MCF 10A (cell line): Measurements from ENCODE around the gene DHDDS. TPM values are rescaled to one million over a fixed set of nuclear protein-coding genes. Genes with fewer than 3 reads are reported as not detected.

ENCODE experiments used
- BruUV-seq: library from RNA; stranded (reverse); fragments of 400-500 nt; replicated peaks from 2 replicates; lab custom pipeline; 2021; lab: Mats Ljungman, UMichigan
- CTCF ChIA-PET: fragments of 300-600 bp; sonication (Branson Sonifier 250); formaldehyde crosslinking; extraction: SDS; loops from one replicate; lab custom pipeline; 2021; ENCODE audit warnings: antibody characterized with exemption, inconsistent platforms; lab: Yijun Ruan, JAX
- POLR2A ChIA-PET: fragments of 300-600, 350-650 bp; sonication (Branson Sonifier 250); formaldehyde crosslinking; extraction: SDS; loops from one replicate; lab custom pipeline; 2020; ENCODE audit warnings: antibody characterized with exemption, inconsistent platforms; lab: Yijun Ruan, JAX
- DNase-seq: peaks from one replicate; pipeline ENCODE4 v3.0.0-alpha.2; 2018; ENCODE audit not compliant: unreplicated experiment
- H3K27ac Mint-ChIP-seq: one replicate; pipeline ENCODE4 v1.8.0; 2022; ENCODE audit warnings: mild to moderate bottlenecking, low read depth, mixed read lengths; ENCODE audit not compliant: unreplicated experiment
- H3K27me3 Mint-ChIP-seq: one replicate; pipeline ENCODE4 v1.8.0; 2022; ENCODE audit warnings: mixed read lengths; ENCODE audit not compliant: insufficient read depth, unreplicated experiment
- H3K36me3 Mint-ChIP-seq: one replicate; pipeline ENCODE4 v1.8.0; 2022; ENCODE audit warnings: mild to moderate bottlenecking, moderate library complexity, mixed read lengths; ENCODE audit not compliant: insufficient read depth, unreplicated experiment
- H3K4me1 Mint-ChIP-seq: one replicate; pipeline ENCODE4 v1.8.0; 2022; ENCODE audit warnings: mixed read lengths; ENCODE audit not compliant: insufficient read depth, unreplicated experiment
- H3K4me3 Mint-ChIP-seq: one replicate; pipeline ENCODE4 v1.8.0; 2022; ENCODE audit warnings: mild to moderate bottlenecking, moderate library complexity, mixed read lengths; ENCODE audit not compliant: unreplicated experiment
- H3K9me3 Mint-ChIP-seq: one replicate; pipeline ENCODE4 v1.8.0; 2022; ENCODE audit warnings: mixed read lengths; ENCODE audit not compliant: unreplicated experiment
- intact Hi-C: fragments of 100-400 bp; cut with micrococcal nuclease; formaldehyde crosslinking; loops from 2 replicates; pipeline ENCODE4 v1.14.1; 2022
- total RNA-seq: library from RNA; stranded (reverse); gene quantifications from 2 replicates; pipeline ENCODE4 v1.2.3, GENCODE V29; 2022
- TF ChIP-seq, protein P1 (sequence below): fragments of 200-600 bp; IDR thresholded peaks from one replicate; pipeline ENCODE4 v1.8.0; 2022; ENCODE audit warnings: antibody characterized with exemption, mild to moderate bottlenecking; ENCODE audit not compliant: unreplicated experiment

The DHDDS gene
- total RNA-seq, 1 experiment from 2014 or later, result 48.2 TPM

DNA sequence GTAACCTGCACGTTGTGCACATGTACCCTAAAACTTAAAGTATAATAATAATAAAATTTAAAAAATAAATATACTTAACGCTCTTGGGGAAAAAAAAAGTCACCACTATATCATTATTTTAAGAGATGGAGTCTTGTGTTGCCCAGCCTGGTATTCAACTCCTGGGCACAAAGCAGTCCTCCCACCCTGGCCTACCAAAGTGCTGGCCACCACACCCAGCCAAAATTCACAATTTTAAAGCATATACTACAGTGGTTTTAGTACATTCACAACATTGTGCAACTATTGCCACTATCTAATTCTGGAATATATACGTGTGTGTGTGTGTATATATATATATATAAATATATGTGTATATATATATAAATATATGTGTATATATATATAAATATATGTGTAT is 46.0 kb downstream of the DHDDS start:
- Mint-ChIP-seq H3K27ac (no peak overlapping the region), H3K4me3 (no peak overlapping the region), H3K36me3 (peaks cover 44% of the 10 kb centered on the region), H3K9me3 (no peaks in the 10 kb centered on the region), H3K27me3 (no peaks in the 10 kb centered on the region), H3K4me1 (no peaks in the 10 kb centered on the region)
- POLR2A ChIA-PET, result interaction anchor here (1.0 kb wide), 1 partner anchor 22 kb away, joined by 3 read pairs; no protein-coding TSS in a partner anchor
- intact Hi-C loops, result no loop called here
- no TSS peak for BruUV-seq
- no peak for DNase-seq
- TF ChIP-seq, protein P1, sequence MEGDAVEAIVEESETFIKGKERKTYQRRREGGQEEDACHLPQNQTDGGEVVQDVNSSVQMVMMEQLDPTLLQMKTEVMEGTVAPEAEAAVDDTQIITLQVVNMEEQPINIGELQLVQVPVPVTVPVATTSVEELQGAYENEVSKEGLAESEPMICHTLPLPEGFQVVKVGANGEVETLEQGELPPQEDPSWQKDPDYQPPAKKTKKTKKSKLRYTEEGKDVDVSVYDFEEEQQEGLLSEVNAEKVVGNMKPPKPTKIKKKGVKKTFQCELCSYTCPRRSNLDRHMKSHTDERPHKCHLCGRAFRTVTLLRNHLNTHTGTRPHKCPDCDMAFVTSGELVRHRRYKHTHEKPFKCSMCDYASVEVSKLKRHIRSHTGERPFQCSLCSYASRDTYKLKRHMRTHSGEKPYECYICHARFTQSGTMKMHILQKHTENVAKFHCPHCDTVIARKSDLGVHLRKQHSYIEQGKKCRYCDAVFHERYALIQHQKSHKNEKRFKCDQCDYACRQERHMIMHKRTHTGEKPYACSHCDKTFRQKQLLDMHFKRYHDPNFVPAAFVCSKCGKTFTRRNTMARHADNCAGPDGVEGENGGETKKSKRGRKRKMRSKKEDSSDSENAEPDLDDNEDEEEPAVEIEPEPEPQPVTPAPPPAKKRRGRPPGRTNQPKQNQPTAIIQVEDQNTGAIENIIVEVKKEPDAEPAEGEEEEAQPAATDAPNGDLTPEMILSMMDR, result no peak
- CTCF ChIA-PET, result no interaction called here

GRCh38 chr1:26478988-26479387 is 46.9 kb downstream of the DHDDS start:
- intact Hi-C loops, result no loop called here
- BruUV-seq, result no TSS peak
- no peaks in the 10 kb centered on the region for H3K4me1 Mint-ChIP-seq
- TF ChIP-seq, protein P1, result no peak
- H3K27ac Mint-ChIP-seq, result no peak overlapping the region
- ChIA-PET CTCF (interaction anchor here (1.6 kb wide), 1 partner anchor 21 kb away, joined by 4 read pairs; no protein-coding TSS in a partner anchor), POLR2A (interaction anchor here (0.6 to 1.0 kb wide), 3 partner anchors 10 to 50 kb away, joined by 3 to 4 read pairs (median 3); partner anchors contain the start of gene RPS6KA1)
- H3K36me3 Mint-ChIP-seq, result peaks cover 36% of the 10 kb centered on the region
- DNase-seq, result no peak
- H3K9me3 Mint-ChIP-seq, result no peaks in the 10 kb centered on the region
- H3K27me3 Mint-ChIP-seq, result no peaks in the 10 kb centered on the region
- no peak overlapping the region for H3K4me3 Mint-ChIP-seq

- no TSS peak for BruUV-seq
- intact Hi-C loops, result no loop called here
- no peaks in the 10 kb centered on the region for H3K9me3 Mint-ChIP-seq
- POLR2A ChIA-PET, result no interaction called here
- no peak overlapping the region for H3K4me3 Mint-ChIP-seq
- no peak for DNase-seq
- no peaks in the 10 kb centered on the region for H3K4me1 Mint-ChIP-seq
- CTCF ChIA-PET, result interaction anchor here (0.6 to 1.1 kb wide), 2 partner anchors 17 to 43 kb away, joined by 3 to 4 read pairs; no protein-coding TSS in a partner anchor
- TF ChIP-seq, protein P1, result no peak
- no peak overlapping the region for H3K27ac Mint-ChIP-seq
- no peaks in the 10 kb centered on the region for H3K27me3 Mint-ChIP-seq
- peaks cover 3% of the 10 kb centered on the region for H3K36me3 Mint-ChIP-seq
These were observed 50.8 kb downstream of the DHDDS start for GRCh38 chr1:26482921-26483320.

DNA sequence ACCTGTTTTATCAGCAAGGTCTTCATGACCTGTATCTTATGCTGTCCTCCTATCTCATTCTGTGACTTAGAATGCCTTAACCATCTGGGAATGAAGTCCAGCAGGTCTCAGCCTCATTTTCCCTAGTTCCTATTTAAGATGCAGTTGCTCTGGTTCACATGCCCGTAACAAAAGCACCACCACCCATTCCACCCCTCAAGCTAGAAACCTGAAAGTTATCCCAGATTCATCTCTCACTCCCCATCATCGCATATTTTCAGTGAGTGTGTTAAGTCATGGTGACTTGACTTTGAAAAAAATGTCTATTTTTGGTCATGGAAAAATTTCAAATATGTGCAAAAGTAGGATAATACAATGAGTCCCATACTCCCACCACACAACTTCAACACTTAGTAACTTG is 51.9 kb downstream of the DHDDS start:
- intact Hi-C loops, result no loop called here
- Mint-ChIP-seq H3K36me3 (no peaks in the 10 kb centered on the region), H3K27ac (no peak overlapping the region), H3K4me3 (no peak overlapping the region), H3K9me3 (no peaks in the 10 kb centered on the region), H3K27me3 (no peaks in the 10 kb centered on the region), H3K4me1 (no peaks in the 10 kb centered on the region)
- TF ChIP-seq, protein P1, result no peak
- ChIA-PET POLR2A (no interaction called here), CTCF (no interaction called here)
- no TSS peak for BruUV-seq
- DNase-seq, result no peak
